Stimulated activated CD4-positive, alpha-beta T cell treated with anti-CD3 and anti-CD28 coated beads, Interleukin-12 subunit alpha, Interleukin-12 subunit beta, amount 100 ng/mL, for 4 hours (primary cell): ENCODE measurements around the gene METTL1.

Experiments used
- DNase-seq: peaks from one replicate; pipeline ENCODE4 v3.0.0-alpha.2; 2020

The METTL1 gene

GRCh38 chr12:57735952-57736740, 35.8 kb downstream of the METTL1 start:
- DNase-seq: no peak

DNA sequence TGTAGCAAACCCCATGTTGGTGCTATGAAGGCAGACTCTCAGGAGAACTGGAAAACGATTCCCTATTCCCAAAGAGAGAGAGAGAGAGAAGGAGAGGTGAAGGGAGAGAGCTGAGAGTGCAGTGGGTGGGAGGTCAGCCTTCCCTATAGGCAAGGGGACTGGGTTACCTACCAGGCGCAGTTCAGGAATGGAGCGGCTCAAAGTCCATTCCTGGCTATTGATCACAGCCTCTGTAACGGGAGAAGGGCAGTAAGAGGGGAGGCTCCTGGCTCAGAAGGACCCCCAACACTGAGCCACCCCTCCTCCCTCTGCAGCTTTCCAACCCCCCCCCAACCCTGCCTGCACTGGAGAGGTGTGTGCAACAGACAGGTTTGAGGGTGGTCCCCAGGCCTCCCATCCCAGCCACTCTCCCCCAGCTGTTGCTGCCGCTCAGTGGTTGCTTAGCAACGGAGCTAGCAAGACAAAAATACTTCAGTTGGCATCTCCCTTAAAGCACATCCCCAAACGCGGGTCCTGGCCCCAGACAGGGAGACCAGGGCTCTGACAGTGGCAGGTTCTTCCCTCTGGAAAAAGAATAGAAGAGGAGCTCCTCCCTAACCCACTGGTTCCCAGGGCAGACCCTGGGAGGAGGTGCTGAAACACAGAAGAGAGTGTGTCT, 36.6 kb downstream of the METTL1 start:
- DNase-seq: no peak

- DNase-seq: no peak
Observed at GRCh38 chr12:57734591-57734990, 37.3 kb downstream of the METTL1 start.

- no peak for DNase-seq
Observed at GRCh38 chr12:57733928-57734327, 38.0 kb downstream of the METTL1 start.

- no peak for DNase-seq
Observed at GRCh38 chr12:57732726-57733593, 38.9 kb downstream of the METTL1 start.

DNA sequence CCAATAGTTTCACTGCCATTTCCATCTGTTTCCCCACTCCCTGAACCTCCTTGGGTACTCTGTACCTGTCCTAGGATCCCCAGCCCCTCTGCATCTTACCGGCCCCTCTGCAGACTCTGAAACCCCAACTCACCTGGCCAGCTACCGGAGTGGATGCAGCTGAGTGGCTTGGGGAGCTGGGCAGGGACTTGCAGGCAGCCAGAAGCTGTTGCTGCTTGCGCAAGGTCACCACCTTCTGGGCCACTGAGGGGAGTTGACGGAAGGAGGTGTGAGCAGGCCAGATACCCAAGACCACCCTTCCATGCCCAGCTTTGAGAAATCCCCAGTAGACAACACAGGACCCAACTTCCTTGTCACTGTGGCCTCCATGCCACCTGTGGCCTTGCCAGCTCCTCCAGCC, 39.6 kb downstream of the METTL1 start:
- DNase-seq: no peak

GRCh38 chr12:57731411-57732080, 40.4 kb downstream of the METTL1 start:
- no peak for DNase-seq

- no peak for DNase-seq
Observed at GRCh38 chr12:57730336-57731067, 41.4 kb downstream of the METTL1 start.

DNA sequence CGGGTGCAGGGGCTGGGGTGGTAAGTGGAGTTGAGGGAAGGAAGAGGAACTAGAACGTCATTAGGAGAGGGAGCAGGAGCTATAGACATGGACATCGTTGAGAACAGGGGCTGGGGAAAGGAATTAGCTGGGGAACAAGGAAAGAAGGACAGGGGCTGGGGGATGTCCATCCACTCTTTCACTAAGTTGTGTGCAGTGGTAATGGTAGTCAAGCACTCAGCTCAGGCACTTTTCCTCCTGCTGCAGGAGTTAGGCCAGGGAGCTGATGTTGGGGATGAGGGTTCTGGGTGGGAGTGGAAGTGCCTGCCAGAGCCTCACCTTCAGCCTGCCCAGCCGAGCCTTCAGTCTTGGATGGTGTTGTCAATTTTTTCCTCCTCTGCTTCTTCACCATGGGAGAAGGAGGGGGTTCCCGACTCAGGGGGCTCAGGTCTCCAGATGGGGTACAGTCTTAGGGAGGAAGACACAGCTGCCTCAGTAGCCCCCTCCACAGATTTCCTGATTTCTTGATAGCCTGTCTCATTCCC, 42.5 kb downstream of the METTL1 start:
- DNase-seq: no peak

- DNase-seq: no peak
Observed at GRCh38 chr12:57727758-57728395, 44.0 kb downstream of the METTL1 start.

- no peak for DNase-seq
Observed at GRCh38 chr12:57726884-57727757, 44.8 kb downstream of the METTL1 start.

DNA sequence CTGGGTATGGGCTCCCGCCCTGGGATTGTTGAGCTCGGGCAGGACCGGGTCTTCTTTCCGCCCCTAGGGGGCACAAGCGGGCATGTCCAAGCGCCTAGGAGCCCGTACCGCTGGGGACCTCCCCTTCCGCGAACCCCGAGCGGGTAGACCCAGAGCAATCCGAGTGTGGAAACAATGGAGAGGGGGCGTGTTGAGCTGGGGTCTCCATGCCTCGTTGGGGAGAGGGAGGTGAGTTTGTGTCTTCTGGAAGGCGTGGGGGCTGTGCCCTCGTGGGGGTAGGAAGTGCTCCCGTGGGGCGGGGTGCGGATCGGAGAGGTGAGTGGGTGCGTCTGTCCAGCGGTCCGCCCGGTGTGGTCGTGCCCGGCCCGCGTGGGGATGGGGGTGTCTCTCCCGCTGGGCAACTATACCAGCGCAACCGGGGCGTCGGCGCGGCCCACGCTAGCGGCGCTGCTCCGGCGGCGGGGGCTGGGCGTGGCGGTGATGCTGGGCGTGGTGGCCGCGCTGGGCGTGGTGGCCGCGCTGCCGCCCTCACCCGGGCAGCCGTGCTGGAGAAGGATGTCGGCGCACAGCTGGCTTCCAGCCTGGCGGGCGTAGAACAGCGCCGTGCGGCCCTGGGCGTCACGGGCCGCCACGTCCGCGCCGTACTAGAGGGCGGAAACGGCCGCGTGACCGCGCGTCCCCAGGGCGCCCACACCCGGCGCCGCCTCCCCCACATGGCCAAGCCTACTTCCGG, 45.6 kb downstream of the METTL1 start:
- DNase-seq: no peak

DNA sequence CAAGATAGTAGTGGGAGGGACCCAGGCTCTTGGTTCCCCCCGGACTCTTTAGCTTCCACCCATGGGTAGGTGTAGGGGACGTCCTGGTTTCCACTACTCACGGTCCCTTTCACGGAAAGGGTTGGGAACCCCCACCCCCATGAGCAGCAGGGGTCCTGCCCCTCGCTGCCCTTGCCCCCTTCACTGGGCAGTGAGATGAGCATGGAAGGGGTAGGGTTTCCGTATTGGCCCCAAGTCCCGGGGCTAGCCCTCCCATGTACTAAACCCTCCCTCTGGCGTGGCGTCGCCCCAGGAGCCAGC, 46.1 kb downstream of the METTL1 start:
- no peak for DNase-seq

- no peak for DNase-seq
Observed at GRCh38 chr12:57724936-57725740, 46.8 kb downstream of the METTL1 start.

GRCh38 chr12:57724003-57724935, 47.6 kb downstream of the METTL1 start:
- DNase-seq: no peak

- DNase-seq: no peak
Observed at GRCh38 chr12:57723630-57723962, 48.3 kb downstream of the METTL1 start.

DNA sequence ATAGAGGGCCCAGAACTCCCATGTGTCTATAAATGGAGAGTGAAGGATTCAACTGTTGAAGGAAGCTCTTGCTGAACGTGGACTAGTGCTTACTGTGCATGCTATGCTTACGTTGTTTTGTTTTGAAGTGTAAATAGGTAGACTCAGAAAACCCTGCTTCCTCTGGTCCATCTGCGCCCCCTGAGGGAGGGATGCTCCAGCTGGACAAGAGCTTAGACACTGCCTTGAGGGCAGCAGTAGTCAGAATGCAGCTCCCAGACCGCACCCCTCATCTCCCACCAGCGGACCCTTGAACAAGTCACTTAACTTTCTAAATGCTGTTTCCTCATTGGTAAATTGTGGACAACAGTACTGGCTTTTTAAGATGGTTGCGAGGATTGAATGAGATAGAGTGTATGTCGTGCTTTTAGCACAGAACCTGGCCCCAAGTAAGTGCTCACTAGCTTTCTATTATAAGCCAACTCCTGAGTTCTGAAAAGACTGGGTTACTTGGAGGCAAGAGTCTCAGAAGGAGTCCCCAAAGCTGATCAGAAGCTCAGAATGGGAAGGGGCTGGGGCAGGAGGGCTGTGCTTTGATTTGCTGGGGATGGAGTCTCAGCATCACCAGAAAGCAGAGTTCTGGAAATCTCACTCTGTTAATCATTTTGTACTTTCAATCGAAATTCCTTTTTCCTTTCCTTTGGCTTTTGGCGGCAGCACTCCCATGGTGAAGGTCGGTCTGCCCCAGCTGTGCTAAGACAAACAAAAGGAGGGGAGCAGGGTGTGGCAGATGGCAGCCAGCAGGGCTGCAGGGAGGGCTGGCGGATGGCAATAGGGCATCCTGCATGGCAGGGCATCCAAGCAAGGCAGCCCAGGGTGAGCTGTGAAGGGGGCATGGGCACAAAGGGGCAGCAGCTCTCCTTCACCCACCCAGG, 48.9 kb downstream of the METTL1 start:
- no peak for DNase-seq
